Epithelial cell of esophagus (primary cell): ENCODE data around the gene TAB3.
A peak's percentile ranks its signal among the peaks of the same experiment; 100 is the strongest.

Experiments
- DNase-seq: peaks from one replicate; pipeline ENCODE4 v3.0.0; 2010; ENCODE audit warnings: low read depth
- H3K4me3 ChIP-seq: 2 replicates; pipeline ENCODE4 v1.5.1; 2011; ENCODE audit warnings: mild to moderate bottlenecking, low read length, control low read depth
- CTCF ChIP-seq: IDR thresholded peaks from 2 replicates; pipeline ENCODE4 v1.5.1; 2011; ENCODE audit warnings: low read depth, mild to moderate bottlenecking, low read length, control low read depth, inconsistent platforms; ENCODE audit not compliant: insufficient read depth; ENCODE audit errors: missing control alignments

TAB3 gene

GRCh38 chrX:30889147-30890140 is at the start of gene TAB3:
Gene TAB3, minus strand, starts transcription at chrX:30889254. Its CDS starts 29,666 bp downstream, at chrX:30859588.
- no peak for TF ChIP-seq CTCF

GRCh38 chrX:30938295-30938694 is 49.2 kb upstream of the TAB3 start:
- H3K4me3 ChIP-seq, result no peak overlapping the region
- TF ChIP-seq CTCF, result no peak
- DNase-seq, result no peak

More at GRCh38 chrX:30889147-30890140, at the start of gene TAB3:
- peak; percentile 95 for DNase-seq
- peak within 1 kb of the TSS; percentile 64 for H3K4me3 ChIP-seq

- DNase-seq, result peak; percentile 20
- peak; percentile 35 for TF ChIP-seq CTCF
- H3K4me3 ChIP-seq, result no peak overlapping the region
Observed at GRCh38 chrX:30935985-30936384, 46.9 kb upstream of the TAB3 start.

- H3K4me3 ChIP-seq, result no peak overlapping the region
- no peak for TF ChIP-seq CTCF
- DNase-seq, result no peak
Observed at GRCh38 chrX:30931920-30932319, 42.9 kb upstream of the TAB3 start.

- H3K4me3 ChIP-seq, result no peak overlapping the region
- no peak for TF ChIP-seq CTCF
- DNase-seq, result no peak
Observed at GRCh38 chrX:30930679-30931078, 41.6 kb upstream of the TAB3 start.

- H3K4me3 ChIP-seq, result no peak overlapping the region
- TF ChIP-seq CTCF, result no peak
- no peak for DNase-seq
Observed at GRCh38 chrX:30930143-30930542, 41.1 kb upstream of the TAB3 start.

- DNase-seq, result no peak
- no peak for TF ChIP-seq CTCF
- no peak overlapping the region for H3K4me3 ChIP-seq
Observed at GRCh38 chrX:30920271-30920670, 31.2 kb upstream of the TAB3 start.
